ENCODE results near the gene TARBP1. TPM values are rescaled to one million over a fixed set of nuclear protein-coding genes. Genes with fewer than 3 reads are reported as not detected.

Gene TARBP1
- total and polyA plus RNA-seq, 12 donors, result 9.2 to 79.7 (median 14.4) TPM

DNA sequence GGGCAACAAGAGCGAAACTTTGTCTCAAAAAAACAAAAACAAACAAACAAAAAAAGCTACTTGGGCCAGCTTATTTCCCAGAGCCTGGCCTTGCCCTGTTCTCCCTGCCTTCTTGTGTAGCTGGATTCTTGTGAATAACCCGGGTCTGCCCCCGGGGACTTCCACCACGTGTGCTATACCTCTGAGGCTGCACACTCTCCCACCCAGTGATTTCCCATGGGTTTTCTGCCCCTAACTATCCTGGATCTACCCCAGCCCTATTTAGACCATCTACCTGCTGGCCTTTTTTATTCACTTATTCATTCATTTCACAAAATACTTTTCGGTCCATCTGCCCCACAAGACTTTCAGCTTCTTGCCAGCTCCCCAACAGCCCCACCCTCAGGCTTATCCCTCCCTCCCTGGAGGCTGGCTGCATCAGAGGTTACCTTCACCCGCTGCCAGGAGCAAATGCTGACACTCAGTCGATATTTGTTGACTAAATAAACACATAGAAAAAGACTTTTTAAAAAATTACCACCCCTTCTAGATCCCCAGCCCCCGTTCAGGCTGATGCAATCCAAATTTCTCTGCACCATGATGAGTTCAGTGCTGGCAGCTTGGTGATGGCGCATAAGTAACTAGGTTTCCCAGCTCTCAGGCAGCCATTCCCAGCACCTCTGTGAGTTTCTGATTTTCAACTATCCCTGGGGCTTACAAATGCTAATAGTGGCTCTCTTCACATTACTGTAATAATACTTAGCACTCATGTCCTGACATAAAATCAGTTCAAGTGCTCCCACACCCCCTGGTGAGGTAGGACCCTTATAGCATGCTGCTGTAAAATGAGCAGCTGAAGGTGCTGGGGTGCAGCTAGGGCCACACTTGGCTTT lies 30.7 kb upstream of the TARBP1 start:
- intact Hi-C loops (cut with DNase I), result loop anchor here (10.0 kb wide), 2 partner anchors 85 to 485 kb away; no protein-coding TSS in a partner anchor
- 61 to 68% (median 66%) methylated on average over 8 to 9 of the region's 9 CpGs for WGBS, 4 donors
- H3K4me1 ChIP-seq (replicated peaks in 1 of 2), result no peaks in the 10 kb centered on the region
- H3K9me3 ChIP-seq (replicated peaks in 1 of 3), result no peaks in the 10 kb centered on the region
- DNase-seq, result no peak
- H3K36me3 ChIP-seq (replicated peaks in 1 of 2), result no peaks in the 10 kb centered on the region
- TF ChIP-seq, protein P1, sequence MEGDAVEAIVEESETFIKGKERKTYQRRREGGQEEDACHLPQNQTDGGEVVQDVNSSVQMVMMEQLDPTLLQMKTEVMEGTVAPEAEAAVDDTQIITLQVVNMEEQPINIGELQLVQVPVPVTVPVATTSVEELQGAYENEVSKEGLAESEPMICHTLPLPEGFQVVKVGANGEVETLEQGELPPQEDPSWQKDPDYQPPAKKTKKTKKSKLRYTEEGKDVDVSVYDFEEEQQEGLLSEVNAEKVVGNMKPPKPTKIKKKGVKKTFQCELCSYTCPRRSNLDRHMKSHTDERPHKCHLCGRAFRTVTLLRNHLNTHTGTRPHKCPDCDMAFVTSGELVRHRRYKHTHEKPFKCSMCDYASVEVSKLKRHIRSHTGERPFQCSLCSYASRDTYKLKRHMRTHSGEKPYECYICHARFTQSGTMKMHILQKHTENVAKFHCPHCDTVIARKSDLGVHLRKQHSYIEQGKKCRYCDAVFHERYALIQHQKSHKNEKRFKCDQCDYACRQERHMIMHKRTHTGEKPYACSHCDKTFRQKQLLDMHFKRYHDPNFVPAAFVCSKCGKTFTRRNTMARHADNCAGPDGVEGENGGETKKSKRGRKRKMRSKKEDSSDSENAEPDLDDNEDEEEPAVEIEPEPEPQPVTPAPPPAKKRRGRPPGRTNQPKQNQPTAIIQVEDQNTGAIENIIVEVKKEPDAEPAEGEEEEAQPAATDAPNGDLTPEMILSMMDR (IDR thresholded peaks at IDR 0.05), result no peak
- TF ChIP-seq POLR2A (IDR thresholded peaks at IDR 0.05), result no peak
- H3K27me3 ChIP-seq, result no peaks in the 10 kb centered on the region
- no peak overlapping the region for H3K27ac ChIP-seq
- no peak overlapping the region for H3K4me3 ChIP-seq

DNA sequence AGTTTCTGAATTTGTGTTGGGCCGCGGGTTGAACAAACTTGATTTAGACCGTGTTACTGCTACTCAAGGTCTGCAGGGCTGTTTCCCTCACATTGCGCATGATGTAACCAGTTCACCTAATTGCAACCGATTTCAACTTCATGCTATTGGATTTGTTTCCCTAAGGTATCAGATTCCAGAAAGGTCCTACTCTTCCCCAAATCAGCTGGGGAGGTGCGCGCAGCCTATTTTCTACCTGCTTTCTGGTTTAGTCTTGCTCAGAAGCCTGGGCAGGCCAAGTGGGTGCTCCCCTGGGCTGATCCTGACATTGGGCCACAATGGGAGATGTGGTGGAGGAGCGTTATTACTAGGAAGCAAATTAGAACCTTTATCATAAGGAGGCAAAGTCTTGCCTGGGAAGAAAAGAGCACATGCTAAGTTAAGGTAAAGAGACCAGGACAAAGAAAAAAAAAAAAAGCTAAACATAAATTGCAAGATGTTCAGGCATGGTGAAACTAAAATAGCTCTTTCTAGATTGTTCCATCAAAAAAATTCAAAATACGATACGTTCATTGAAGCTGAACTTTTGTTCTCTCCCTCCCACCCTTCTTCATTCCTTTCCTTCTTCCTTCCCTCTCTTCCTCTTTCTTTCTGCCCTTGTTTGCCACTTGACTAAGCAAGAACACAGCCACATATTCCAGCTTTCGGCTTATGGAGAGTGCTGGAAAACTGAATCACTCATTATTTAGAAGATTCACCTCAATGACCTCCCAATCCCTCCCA lies 28.8 kb upstream of the TARBP1 start:
- no peak overlapping the region for H3K4me3 ChIP-seq
- 93 to 97% (median 94%) methylated on average over 11 of the region's 11 CpGs for WGBS, 4 donors
- H3K9me3 ChIP-seq (replicated peaks in 1 of 3), result no peaks in the 10 kb centered on the region
- no peak for DNase-seq
- intact Hi-C loops (cut with DNase I), result loop anchor here (10.0 kb wide), 1 partner anchor 87 kb away; no protein-coding TSS in a partner anchor
- no peaks in the 10 kb centered on the region for H3K36me3 ChIP-seq (replicated peaks in 1 of 2)
- H3K27me3 ChIP-seq, result no peaks in the 10 kb centered on the region
- TF ChIP-seq, protein P1 (IDR thresholded peaks at IDR 0.05), result no peak
- no peak for TF ChIP-seq POLR2A (IDR thresholded peaks at IDR 0.05)
- no peak overlapping the region for H3K27ac ChIP-seq
- H3K4me1 ChIP-seq (replicated peaks in 1 of 2), result no peaks in the 10 kb centered on the region

DNA sequence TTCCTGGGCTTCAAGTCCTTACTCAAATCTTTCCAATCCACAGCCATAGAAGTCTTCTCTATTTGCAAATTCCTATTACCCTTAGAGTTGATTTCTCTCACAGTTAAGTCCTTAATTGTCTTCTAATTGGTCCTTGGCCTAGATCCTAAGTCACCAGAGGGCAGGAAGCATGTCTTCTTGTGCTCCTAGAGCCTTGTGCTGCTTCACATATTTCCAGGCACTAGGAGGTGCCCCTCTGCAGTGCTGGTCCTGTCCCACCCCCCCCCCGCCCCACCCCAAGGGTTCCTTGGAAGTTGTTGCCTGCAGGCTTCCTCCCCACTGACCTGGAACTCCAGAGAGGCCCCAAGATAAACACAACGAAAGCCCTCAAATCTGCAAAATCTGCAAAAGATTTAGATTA lies 28.1 kb upstream of the TARBP1 start:
- Histone ChIP-seq H3K4me3 (no peak overlapping the region), H3K9me3 (replicated peaks in 1 of 3) (no peaks in the 10 kb centered on the region), H3K36me3 (replicated peaks in 1 of 2) (no peaks in the 10 kb centered on the region), H3K4me1 (replicated peaks in 1 of 2) (no peaks in the 10 kb centered on the region), H3K27me3 (no peaks in the 10 kb centered on the region), H3K27ac (no peak overlapping the region)
- 75 to 85% (median 79%) methylated on average over 1 to 2 of the region's 2 CpGs for WGBS, 4 donors
- intact Hi-C loops (cut with DNase I), result loop anchor here (10.0 kb wide), 1 partner anchor 88 kb away; no protein-coding TSS in a partner anchor
- TF ChIP-seq POLR2A (IDR thresholded peaks at IDR 0.05), result no peak
- no peak for DNase-seq

DNA sequence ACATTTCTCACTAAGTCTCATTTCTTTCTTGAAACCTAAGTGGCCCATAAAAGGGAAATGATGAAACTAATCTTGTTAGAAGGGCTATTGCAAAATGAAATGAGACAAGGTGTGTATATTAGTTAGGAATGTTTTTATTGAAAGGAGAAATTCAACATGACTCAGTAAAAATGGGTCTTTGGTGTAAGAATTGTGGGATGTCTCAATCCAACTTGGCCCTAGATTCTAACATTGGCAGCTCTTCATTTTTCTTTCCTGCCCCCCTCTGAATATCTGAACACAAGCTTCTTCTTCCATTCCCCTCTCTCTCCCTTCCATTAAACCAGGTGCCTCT lies 26.8 kb upstream of the TARBP1 start:
- no peak overlapping the region for H3K4me3 ChIP-seq
- H3K27me3 ChIP-seq, result no peaks in the 10 kb centered on the region
- no peaks in the 10 kb centered on the region for H3K9me3 ChIP-seq (replicated peaks in 1 of 3)
- H3K36me3 ChIP-seq (replicated peaks in 1 of 2), result no peaks in the 10 kb centered on the region
- no peak for TF ChIP-seq POLR2A (IDR thresholded peaks at IDR 0.05)
- TF ChIP-seq, protein P1 (IDR thresholded peaks at IDR 0.05), result no peak
- intact Hi-C loops (cut with DNase I), result loop anchor here (10.0 kb wide), 1 partner anchor 89 kb away; no protein-coding TSS in a partner anchor
- H3K27ac ChIP-seq, result no peak overlapping the region
- no peaks in the 10 kb centered on the region for H3K4me1 ChIP-seq (replicated peaks in 1 of 2)
- DNase-seq, result no peak

All from adrenal gland (tissue), 12 donors.